ENCODE results near the gene CTBP2.

The CTBP2 gene

DNA sequence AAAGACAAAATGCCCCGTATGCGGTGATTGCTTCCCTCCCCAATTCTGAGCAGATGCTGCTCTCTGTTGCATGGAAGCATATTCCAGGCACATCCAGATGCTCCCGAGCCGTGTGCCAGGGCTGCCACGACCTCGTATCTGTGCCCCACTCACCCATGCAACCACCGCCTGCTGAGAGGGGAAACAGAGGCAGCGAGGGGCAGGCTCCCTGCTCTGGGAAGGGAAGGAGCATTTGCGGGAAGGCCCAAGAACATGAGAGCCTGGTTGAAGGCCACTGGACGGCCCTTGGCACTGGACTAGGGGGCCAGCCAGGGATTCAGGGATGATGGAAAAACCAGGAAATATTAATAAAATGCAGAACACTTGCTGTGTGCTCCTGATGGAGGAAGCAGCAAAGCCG, 89.4 kb downstream of the CTBP2 start:
- no peak overlapping the region for H3K4me3 ChIP-seq (ENCODE audit: low read depth, low read length)
- TF ChIP-seq, protein P1, sequence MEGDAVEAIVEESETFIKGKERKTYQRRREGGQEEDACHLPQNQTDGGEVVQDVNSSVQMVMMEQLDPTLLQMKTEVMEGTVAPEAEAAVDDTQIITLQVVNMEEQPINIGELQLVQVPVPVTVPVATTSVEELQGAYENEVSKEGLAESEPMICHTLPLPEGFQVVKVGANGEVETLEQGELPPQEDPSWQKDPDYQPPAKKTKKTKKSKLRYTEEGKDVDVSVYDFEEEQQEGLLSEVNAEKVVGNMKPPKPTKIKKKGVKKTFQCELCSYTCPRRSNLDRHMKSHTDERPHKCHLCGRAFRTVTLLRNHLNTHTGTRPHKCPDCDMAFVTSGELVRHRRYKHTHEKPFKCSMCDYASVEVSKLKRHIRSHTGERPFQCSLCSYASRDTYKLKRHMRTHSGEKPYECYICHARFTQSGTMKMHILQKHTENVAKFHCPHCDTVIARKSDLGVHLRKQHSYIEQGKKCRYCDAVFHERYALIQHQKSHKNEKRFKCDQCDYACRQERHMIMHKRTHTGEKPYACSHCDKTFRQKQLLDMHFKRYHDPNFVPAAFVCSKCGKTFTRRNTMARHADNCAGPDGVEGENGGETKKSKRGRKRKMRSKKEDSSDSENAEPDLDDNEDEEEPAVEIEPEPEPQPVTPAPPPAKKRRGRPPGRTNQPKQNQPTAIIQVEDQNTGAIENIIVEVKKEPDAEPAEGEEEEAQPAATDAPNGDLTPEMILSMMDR (IDR thresholded peaks at IDR 0.05; ENCODE audit: borderline replicate concordance, insufficient read depth, low read depth, low read length), result no peak

DNA sequence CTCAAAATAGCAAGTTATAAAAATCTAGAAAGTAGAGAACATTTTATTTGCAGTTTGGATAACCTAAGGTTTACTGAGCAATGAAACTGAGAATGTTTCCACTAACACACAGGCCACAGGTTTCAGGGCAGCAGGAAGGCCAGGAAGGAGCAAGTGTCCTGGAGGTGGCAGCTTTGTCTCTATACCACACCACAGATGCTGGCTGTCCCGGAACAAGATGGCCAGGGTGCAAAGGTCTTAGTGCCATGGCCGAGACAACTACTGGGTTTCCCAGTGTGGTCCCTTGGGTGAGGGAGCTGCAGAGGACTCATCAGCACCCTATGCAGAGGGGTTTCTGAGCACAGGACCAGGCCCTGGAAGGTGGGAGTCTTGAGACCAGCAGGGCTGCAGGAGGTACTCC, 92.0 kb downstream of the CTBP2 start:
- H3K4me3 ChIP-seq (ENCODE audit: low read depth, low read length), result no peak overlapping the region
- TF ChIP-seq, protein P1 (IDR thresholded peaks at IDR 0.05; ENCODE audit: borderline replicate concordance, insufficient read depth, low read depth, low read length), result no peak

DNA sequence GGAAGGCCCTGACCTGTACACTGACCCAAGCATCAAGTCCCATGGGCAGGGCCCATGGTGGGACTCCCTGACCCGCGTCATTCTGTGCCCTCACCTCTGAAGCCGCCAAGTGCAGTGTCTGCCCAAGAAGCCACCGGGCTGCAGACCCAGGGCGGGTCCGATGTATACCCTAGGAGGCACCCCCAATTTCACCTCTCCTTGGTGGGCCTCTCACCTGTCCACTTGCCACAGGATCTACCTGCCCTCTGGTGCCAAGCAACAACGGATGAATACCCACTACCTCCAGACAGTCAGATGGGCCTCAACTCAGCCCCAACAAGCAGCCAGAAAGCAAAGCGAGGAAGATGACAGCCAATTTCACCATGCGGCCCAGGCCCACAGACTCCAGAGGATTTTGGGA, 92.6 kb downstream of the CTBP2 start:
- no peak overlapping the region for H3K4me3 ChIP-seq (ENCODE audit: low read depth, low read length)
- TF ChIP-seq, protein P1 (IDR thresholded peaks at IDR 0.05; ENCODE audit: borderline replicate concordance, insufficient read depth, low read depth, low read length), result no peak

DNA sequence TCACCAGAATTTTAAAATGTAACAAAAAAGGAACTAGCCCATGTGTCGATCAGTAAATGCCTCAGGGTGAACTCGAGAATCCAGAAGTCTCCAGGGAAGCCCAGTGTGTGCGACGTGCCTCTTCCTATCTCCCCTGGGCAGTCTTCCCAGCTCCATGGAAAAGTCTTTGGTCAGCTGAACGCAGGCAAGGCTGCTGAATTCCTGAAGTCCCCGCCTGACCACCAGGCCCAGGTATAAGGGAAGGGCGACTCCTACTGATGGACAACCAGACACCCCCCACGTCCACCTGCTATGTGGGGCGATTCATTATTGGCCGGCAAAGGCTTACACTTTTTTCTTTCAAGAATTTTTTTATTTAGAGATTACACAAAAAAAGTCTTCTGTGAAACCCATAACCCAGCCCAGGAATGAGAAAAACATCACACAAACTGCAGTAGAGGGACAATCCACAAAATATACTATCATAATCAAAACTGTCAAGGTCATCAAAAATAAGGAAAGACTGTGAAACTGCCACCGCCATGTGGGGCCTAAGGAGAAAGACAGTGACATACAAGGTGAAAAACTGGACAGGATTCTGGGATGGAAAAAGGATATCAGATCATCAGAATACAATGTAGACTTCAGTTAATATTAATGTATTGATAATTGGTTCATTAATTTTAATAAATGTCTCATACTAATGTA, 93.5 kb downstream of the CTBP2 start:
- TF ChIP-seq, protein P1 (IDR thresholded peaks at IDR 0.05; ENCODE audit: borderline replicate concordance, insufficient read depth, low read depth, low read length), result no peak
- H3K4me3 ChIP-seq (ENCODE audit: low read depth, low read length), result no peak overlapping the region

DNA sequence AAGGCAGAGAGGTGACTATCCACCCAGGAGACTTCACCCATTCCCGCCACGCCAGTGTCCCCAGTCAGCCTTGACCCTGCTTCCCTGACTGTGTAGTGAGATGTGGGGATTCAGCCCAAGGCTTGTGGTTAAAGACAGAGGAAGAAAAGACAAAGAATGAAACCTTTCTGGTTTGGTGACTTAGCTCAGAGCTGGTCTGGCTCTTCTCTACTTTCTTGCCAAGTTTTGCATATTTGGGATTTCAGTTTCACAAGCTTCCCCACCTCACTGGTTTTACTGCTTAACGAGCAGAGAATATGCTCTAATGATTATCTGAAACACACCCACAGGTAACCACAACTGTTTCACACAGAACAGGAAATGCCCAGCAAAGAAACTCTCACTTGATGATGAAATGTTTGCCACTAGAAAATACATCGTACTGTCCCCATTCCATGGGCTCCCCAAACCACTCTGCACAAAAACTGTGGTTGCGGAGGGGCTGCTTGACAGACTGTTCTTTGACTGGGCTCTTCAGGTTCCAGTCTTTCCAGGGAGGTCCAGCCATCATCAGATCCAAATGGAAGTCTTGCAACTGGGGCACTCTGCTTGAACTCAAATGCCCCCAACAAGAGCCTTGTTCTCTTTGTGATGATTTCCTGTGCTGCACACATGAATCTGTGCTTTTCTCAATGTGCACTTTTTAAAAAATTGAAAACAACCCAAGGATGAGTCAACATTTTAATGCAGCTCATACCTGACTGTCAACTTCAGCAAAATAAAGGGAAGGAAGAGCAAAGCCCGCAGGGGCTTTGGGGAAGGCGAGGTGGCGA, 95.5 kb downstream of the CTBP2 start:
- TF ChIP-seq, protein P1 (IDR thresholded peaks at IDR 0.05; ENCODE audit: borderline replicate concordance, insufficient read depth, low read depth, low read length), result no peak
- H3K4me3 ChIP-seq (ENCODE audit: low read depth, low read length), result no peak overlapping the region

DNA sequence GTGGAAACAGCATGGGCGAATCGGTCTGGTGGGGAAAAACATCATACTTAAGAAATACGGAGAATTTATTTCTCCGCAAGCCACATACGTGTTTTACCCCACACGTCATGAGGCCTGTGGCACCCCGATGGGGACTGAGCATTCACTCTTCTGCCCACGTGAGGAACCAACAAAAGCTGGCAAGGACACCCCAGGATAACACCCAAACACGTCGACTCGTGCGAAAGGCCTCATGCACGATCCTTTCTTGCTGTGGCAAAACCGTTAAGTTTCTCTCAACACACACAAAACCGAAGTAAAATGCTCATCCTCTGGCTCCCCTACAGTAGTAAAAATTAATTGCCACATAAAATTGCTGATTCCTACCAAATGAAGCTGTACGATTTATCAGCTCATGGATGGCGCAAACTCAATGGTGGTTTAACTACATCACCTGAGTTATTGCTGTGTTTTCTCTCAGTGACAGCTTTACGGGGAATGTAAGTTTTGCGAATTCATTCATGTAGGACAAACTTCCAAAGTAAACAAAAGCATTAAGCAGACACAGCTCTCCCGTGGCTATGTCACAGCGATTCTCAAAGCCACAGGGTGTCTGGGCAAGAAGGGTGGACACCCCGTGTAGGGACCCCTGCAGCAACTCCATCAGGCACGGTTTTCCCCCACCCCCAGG, 97.0 kb downstream of the CTBP2 start:
- no peak overlapping the region for H3K4me3 ChIP-seq (ENCODE audit: low read depth, low read length)
- TF ChIP-seq, protein P1 (IDR thresholded peaks at IDR 0.05; ENCODE audit: borderline replicate concordance, insufficient read depth, low read depth, low read length), result no peak

Data from GM12875 (cell line).